OCI-LY1 (cell line): ENCODE results near the gene ZNF248.

ENCODE experiments used
- CTCF ChIP-seq: fragments of 200-600 bp; sonication (generic), shearing (Covaris generic); IDR thresholded peaks from 2 replicates; pipeline ENCODE4 v1.5.1; 2017; ENCODE audit warnings: mild to moderate bottlenecking, antibody characterized with exemption, low read length, moderate library complexity, mixed read lengths
- EZH2 ChIP-seq: fragments of 200-600 bp; sonication (generic), shearing (Covaris generic); IDR thresholded peaks from 2 replicates; pipeline ENCODE4 v1.8.0; 2017; ENCODE audit warnings: borderline replicate concordance, mixed run types, mild to moderate bottlenecking, antibody characterized with exemption, low read length, moderate library complexity, mixed read lengths

- TF ChIP-seq CTCF (no peak), EZH2 (no peak)
Measured at GRCh38 chr10:37819797-37820196, 37.6 kb downstream of the ZNF248 start.
